ENCODE results near the gene RAE1. TPM values are rescaled to one million over a fixed set of nuclear protein-coding genes. Genes with fewer than 3 reads are reported as not detected.

The RAE1 gene
- total and polyA plus RNA-seq, 12 donors, result 8.8 to 46.9 (median 22.5) TPM

DNA sequence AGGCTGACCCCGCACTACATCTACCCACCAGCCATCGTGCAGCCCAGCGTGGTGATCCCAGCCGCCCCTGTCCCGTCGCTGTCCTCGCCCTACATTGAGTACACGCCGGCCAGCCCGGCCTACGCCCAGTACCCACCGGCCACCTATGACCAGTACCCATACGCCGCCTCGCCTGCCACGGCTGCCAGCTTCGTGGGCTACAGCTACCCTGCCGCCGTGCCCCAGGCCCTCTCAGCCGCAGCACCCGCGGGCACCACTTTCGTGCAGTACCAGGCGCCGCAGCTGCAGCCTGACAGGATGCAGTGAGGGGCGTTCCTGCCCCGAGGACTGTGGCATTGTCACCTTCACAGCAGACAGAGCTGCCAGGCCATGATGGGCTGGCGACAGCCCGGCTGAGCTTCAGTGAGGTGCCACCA is 56.5 kb downstream of the RAE1 start:
- no peak for TF ChIP-seq CTCF (IDR thresholded peaks at IDR 0.05)
- no peak for TF ChIP-seq POLR2A (IDR thresholded peaks at IDR 0.05)
- no peaks in the 10 kb centered on the region for H3K9me3 ChIP-seq (replicated peaks in 1 of 3)
- no peak overlapping the region for H3K27ac ChIP-seq
- peaks cover 5 to 6% of the 10 kb centered on the region in 2 donors for H3K4me1 ChIP-seq (replicated peaks in 1 of 2)
- H3K4me3 ChIP-seq, result no peak overlapping the region
- intact Hi-C loops (cut with DNase I), result no loop called here
- 94 to 97% (median 95%) methylated on average over 25 to 29 of the region's 29 CpGs for WGBS, 4 donors
- H3K27me3 ChIP-seq, result no peaks in the 10 kb centered on the region
- peak in 1 of 7 donors; percentile 17 for DNase-seq
- H3K36me3 ChIP-seq (replicated peaks in 1 of 2), result peaks cover 0 to 12% of the 10 kb centered on the region in 2 donors

DNA sequence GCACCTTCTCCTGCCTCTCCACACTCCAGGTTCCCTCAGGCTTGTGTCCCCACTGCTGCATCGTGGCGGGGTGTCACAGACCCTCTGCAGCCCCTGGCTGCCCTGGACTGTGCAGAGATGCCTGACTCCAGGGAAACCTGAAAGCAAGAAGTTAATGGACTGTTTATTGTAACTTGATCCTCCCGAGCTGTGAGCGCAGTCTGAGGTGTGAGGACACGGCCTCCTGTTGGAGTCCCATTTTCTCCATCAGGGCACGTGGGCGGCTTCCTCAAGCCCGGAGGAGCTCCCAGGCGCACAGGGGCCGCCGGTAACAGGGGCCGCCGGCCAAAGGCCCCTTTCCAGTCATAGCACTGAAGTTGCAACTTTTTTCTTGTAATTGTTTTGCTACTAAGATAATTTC is 57.1 kb downstream of the RAE1 start:
- no peak for TF ChIP-seq CTCF (IDR thresholded peaks at IDR 0.05)
- TF ChIP-seq POLR2A (IDR thresholded peaks at IDR 0.05), result no peak
- Histone ChIP-seq H3K4me1 (replicated peaks in 1 of 2) (peaks cover 5 to 6% of the 10 kb centered on the region in 2 donors), H3K27me3 (no peaks in the 10 kb centered on the region), H3K4me3 (no peak overlapping the region), H3K27ac (no peak overlapping the region), H3K9me3 (replicated peaks in 1 of 3) (no peaks in the 10 kb centered on the region), H3K36me3 (replicated peaks in 1 of 2) (peaks cover 0 to 12% of the 10 kb centered on the region in 2 donors)
- WGBS, 4 donors, result 89 to 92% (median 90%) methylated on average over 8 to 13 of the region's 13 CpGs
- DNase-seq, result no peak
- intact Hi-C loops (cut with DNase I), result no loop called here

GRCh38 chr20:57408536-57409233 is 57.6 kb downstream of the RAE1 start:
- no peak for TF ChIP-seq CTCF (IDR thresholded peaks at IDR 0.05)
- TF ChIP-seq POLR2A (IDR thresholded peaks at IDR 0.05), result no peak
- Histone ChIP-seq H3K36me3 (replicated peaks in 1 of 2) (peaks cover 0 to 12% of the 10 kb centered on the region in 2 donors), H3K4me3 (no peak overlapping the region), H3K4me1 (replicated peaks in 1 of 2) (peaks cover 5 to 6% of the 10 kb centered on the region in 2 donors), H3K27me3 (no peaks in the 10 kb centered on the region), H3K9me3 (replicated peaks in 1 of 3) (no peaks in the 10 kb centered on the region), H3K27ac (no peak overlapping the region)
- no peak for DNase-seq
- WGBS, 4 donors, result 88 to 94% (median 89%) methylated on average over 23 to 29 of the region's 29 CpGs
- intact Hi-C loops (cut with DNase I), result no loop called here

DNA sequence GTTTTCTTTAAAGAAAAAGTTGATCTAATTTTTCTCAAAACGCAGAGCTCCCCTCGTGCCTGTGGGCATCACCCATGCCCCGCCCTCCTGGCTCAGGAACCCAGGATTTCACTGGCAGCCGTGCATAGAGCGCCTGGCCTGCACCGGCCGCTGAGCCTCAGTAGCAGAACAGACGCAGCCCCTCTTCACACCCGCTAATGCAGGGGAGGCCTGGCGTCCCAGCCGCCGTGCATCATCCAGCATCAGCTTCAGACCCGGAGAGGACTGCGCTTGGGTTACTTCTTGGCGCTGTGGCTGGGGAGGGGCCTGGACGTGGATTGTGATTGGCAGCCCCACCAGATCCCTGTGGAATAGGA is 58.2 kb downstream of the RAE1 start:
- H3K36me3 ChIP-seq (replicated peaks in 1 of 2), result peaks cover 0 to 12% of the 10 kb centered on the region in 2 donors
- no peak overlapping the region for H3K4me3 ChIP-seq
- peaks cover 5 to 6% of the 10 kb centered on the region in 2 donors for H3K4me1 ChIP-seq (replicated peaks in 1 of 2)
- DNase-seq, result no peak
- no peaks in the 10 kb centered on the region for H3K27me3 ChIP-seq
- no peak overlapping the region for H3K27ac ChIP-seq
- WGBS, 4 donors, result 73 to 89% (median 81%) methylated on average over 15 to 16 of the region's 16 CpGs
- TF ChIP-seq POLR2A (IDR thresholded peaks at IDR 0.05) (no peak), CTCF (IDR thresholded peaks at IDR 0.05) (no peak)
- H3K9me3 ChIP-seq (replicated peaks in 1 of 3), result no peaks in the 10 kb centered on the region
- intact Hi-C loops (cut with DNase I), result no loop called here
